Duodenal mucosa (tissue), 2 donors: ENCODE results near the gene FOXL1.

Experiments used
- H3K27ac ChIP-seq: one replicate; pipeline ENCODE4 v1.7.0; 2013; ENCODE audit warnings: low read depth, low read length
- H3K27me3 ChIP-seq, 2 donors: one replicate each; pipeline ENCODE4 v1.7.0; 2013; ENCODE audit warnings: low read length in 2 of 2, control low read depth in 1 of 2; ENCODE audit not compliant: insufficient read depth in 2 of 2, control insufficient read depth in 1 of 2
- H3K36me3 ChIP-seq, 2 donors: one replicate each; pipeline ENCODE4 v1.7.0; 2013; ENCODE audit warnings: low read length in 2 of 2, control low read depth in 1 of 2; ENCODE audit not compliant: insufficient read depth in 2 of 2, control insufficient read depth in 1 of 2
- H3K4me1 ChIP-seq, 2 donors: one replicate each; pipeline ENCODE4 v1.7.0; 2013; ENCODE audit warnings: low read length in 2 of 2, control low read depth in 1 of 2; ENCODE audit not compliant: insufficient read depth in 2 of 2, control insufficient read depth in 1 of 2
- H3K4me3 ChIP-seq, 2 donors: one replicate each; pipeline ENCODE4 v1.7.0; 2013; ENCODE audit warnings: low read length in 2 of 2, low read depth in 1 of 2
- H3K9ac ChIP-seq, 2 donors: one replicate each; pipeline ENCODE4 v1.7.0; 2013; ENCODE audit warnings: low read length in 2 of 2, low read depth in 1 of 2
- H3K9me3 ChIP-seq, 2 donors: one replicate each; pipeline ENCODE4 v1.7.0; 2013; ENCODE audit warnings: low read length in 2 of 2, control low read depth in 1 of 2; ENCODE audit not compliant: control insufficient read depth in 1 of 2

Gene FOXL1

GRCh38 chr16:86573646-86574508 is 4.5 kb upstream of the FOXL1 start:
- Histone ChIP-seq H3K4me1 (peaks cover 0 to 4% of the 10 kb centered on the region in 2 donors), H3K27me3 (peaks cover 88 to 90% of the 10 kb centered on the region in 2 donors)

DNA sequence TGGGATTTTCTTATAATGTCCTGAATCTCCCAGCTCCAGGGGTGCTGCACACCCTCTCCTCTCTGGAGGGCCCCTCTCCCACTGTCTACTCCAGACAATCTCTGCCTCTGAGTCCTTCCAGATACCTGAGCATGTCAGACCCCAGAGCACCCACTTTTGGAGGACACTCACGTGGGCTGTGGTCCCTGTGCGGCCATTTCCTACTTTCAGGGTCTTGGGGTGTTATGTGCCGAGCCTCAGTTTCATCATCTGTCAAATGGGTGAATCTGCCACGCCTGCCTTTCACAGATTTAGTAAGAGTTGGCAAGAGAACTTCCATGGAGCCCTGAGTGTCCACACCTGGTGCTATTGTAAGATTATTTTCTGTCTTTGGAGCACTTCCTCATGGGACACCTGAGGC is 3.7 kb upstream of the FOXL1 start:
- H3K4me3 ChIP-seq = no peak overlapping the region
- H3K9ac ChIP-seq = no peak overlapping the region
- H3K36me3 ChIP-seq = no peaks in the 10 kb centered on the region
- H3K27ac ChIP-seq = no peak overlapping the region
- no peaks in the 10 kb centered on the region for H3K9me3 ChIP-seq
- H3K4me1 ChIP-seq = peaks cover 0 to 4% of the 10 kb centered on the region in 2 donors
- H3K27me3 ChIP-seq = peaks cover 84 to 86% of the 10 kb centered on the region in 2 donors

More at GRCh38 chr16:86573646-86574508, 4.5 kb upstream of the FOXL1 start:
- Histone ChIP-seq H3K27ac (no peak overlapping the region), H3K9ac (no peak overlapping the region), H3K4me3 (no peak overlapping the region), H3K9me3 (no peaks in the 10 kb centered on the region), H3K36me3 (no peaks in the 10 kb centered on the region)

GRCh38 chr16:86575095-86575685 is 3.2 kb upstream of the FOXL1 start:
- no peak overlapping the region for H3K4me3 ChIP-seq
- H3K4me1 ChIP-seq = peaks cover 0 to 4% of the 10 kb centered on the region in 2 donors
- H3K9me3 ChIP-seq = no peaks in the 10 kb centered on the region
- H3K9ac ChIP-seq = no peak overlapping the region
- H3K27ac ChIP-seq = no peak overlapping the region
- H3K27me3 ChIP-seq = peaks cover 84 to 85% of the 10 kb centered on the region in 2 donors
- H3K36me3 ChIP-seq = no peaks in the 10 kb centered on the region

- Histone ChIP-seq H3K36me3 (no peaks in the 10 kb centered on the region), H3K9me3 (no peaks in the 10 kb centered on the region), H3K4me3 (peak overlapping the region; percentile 49 to 54), H3K9ac (no peak overlapping the region), H3K27me3 (peaks cover 78 to 82% of the 10 kb centered on the region in 2 donors), H3K4me1 (peaks cover 0 to 4% of the 10 kb centered on the region in 2 donors), H3K27ac (no peak overlapping the region)
Measured at GRCh38 chr16:86575754-86576557, 2.4 kb upstream of the FOXL1 start.

DNA sequence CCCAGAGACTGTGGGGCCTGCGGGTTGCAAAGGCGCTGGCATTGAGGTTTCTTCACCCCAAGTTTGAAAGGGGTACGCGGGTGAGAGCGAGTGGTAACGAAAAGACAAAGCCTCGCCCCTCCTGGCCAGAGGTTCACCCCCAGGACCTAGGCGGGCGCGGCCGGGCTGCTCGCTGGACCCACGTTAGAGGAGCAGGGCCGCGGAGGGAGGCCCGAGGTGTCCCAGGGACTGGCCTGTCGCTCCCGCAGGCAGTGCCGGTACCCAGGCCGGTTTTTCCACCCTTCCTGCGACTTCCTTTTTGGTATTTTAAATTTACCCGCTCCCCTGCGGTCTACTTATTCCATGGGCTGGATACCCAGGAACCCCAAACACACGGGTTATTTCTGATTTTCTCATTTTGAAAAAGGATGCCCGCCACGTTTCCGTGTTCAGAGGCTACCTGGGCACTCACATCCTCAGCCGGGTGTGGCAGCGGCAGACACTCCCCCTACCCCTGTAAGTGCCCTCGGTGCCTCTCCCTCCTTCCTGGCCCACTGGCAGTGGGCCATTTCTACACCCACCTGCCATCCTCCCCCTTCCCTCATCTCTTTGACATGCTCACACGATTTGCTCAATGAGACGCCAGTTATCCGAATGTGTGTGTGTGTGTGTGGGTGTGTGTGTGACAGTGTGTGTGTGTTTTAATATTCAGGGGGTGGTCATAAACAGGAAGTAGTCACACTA is 1.6 kb upstream of the FOXL1 start:
- no peaks in the 10 kb centered on the region for H3K9me3 ChIP-seq
- no peaks in the 10 kb centered on the region for H3K36me3 ChIP-seq
- H3K4me1 ChIP-seq = peaks cover 0 to 4% of the 10 kb centered on the region in 2 donors
- peaks cover 70 to 81% of the 10 kb centered on the region in 2 donors for H3K27me3 ChIP-seq
- no peak overlapping the region for H3K9ac ChIP-seq
- no peak overlapping the region for H3K27ac ChIP-seq
- H3K4me3 ChIP-seq = peak overlapping the region; percentile 49 to 54

- Histone ChIP-seq H3K27me3 (peaks cover 63 to 77% of the 10 kb centered on the region in 2 donors), H3K9ac (peak overlapping the region in 1 of 2 donors; percentile 10), H3K36me3 (no peaks in the 10 kb centered on the region), H3K27ac (peak overlapping the region; percentile 75), H3K9me3 (no peaks in the 10 kb centered on the region), H3K4me1 (peaks cover 0 to 4% of the 10 kb centered on the region in 2 donors), H3K4me3 (peak overlapping the region; percentile 49 to 54)
Measured at GRCh38 chr16:86577314-86577971, 906 bp upstream of the FOXL1 start.

DNA sequence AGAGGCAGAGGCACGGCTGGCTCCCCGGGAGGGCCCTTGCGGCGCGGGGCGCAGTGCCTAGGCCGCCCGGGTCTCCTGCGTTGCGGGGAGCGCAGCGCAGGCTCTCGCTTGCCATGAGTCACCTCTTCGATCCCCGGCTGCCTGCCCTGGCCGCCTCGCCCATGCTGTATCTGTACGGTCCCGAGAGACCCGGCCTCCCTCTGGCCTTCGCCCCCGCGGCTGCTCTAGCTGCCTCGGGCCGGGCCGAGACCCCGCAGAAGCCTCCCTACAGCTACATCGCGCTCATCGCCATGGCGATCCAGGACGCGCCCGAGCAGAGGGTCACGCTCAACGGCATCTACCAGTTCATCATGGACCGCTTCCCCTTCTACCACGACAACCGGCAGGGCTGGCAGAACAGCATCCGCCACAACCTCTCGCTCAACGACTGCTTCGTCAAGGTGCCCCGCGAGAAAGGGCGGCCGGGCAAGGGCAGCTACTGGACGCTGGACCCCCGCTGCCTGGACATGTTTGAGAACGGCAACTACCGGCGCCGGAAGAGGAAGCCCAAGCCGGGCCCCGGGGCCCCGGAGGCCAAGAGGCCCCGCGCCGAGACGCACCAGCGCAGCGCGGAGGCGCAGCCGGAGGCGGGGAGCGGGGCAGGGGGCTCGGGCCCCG is 390 bp downstream of the FOXL1 start:
- Histone ChIP-seq H3K36me3 (no peaks in the 10 kb centered on the region), H3K9ac (no peak overlapping the region), H3K27me3 (peaks cover 51 to 69% of the 10 kb centered on the region in 2 donors), H3K4me3 (peak overlapping the region; percentile 35 to 51), H3K9me3 (no peaks in the 10 kb centered on the region), H3K27ac (peak overlapping the region; percentile 32), H3K4me1 (peaks cover 0 to 4% of the 10 kb centered on the region in 2 donors)

DNA sequence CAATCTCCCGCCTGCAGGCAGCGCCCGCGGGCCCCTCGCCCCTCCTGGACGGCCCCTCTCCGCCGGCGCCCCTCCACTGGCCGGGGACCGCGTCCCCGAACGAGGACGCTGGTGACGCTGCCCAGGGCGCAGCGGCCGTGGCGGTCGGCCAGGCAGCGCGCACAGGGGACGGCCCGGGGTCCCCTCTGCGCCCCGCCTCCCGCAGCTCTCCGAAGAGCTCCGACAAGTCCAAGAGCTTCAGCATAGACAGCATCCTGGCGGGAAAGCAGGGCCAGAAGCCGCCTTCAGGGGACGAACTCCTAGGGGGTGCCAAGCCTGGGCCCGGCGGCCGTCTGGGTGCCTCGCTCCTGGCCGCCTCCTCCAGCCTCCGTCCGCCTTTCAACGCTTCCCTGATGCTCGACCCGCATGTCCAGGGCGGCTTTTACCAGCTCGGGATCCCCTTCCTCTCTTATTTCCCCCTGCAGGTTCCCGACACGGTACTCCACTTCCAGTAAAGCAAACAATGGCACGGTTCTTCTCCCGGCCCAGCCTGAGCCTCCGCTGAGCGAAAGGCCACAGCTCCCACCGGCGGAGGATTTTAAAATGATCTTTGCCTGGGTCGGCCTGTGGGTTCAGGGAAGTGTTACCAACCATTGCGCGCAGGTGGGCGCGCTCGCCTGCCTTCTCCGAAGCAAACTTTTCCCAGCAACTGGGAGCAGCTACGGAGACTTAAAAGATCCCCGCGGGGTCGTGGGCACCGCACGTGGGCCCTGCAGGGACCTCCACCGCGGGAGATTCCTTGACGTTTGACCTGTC is 1.1 kb downstream of the FOXL1 start:
- Histone ChIP-seq H3K4me3 (peak overlapping the region; percentile 35 to 58), H3K27ac (peak overlapping the region; percentile 32), H3K4me1 (peaks cover 0 to 4% of the 10 kb centered on the region in 2 donors), H3K27me3 (peaks cover 44 to 67% of the 10 kb centered on the region in 2 donors), H3K9me3 (no peaks in the 10 kb centered on the region), H3K9ac (no peak overlapping the region), H3K36me3 (no peaks in the 10 kb centered on the region)
